HL-60/S4 treated with retinoic acid at 250 ng/mL for 4 days and 3 days (cell line): Measurements from ENCODE around the gene NCKAP5.

Source experiments
- in situ Hi-C: fragments of 300-500 bp; cut with MboI; formaldehyde crosslinking; loops from 2 replicates; pipeline ENCODE4 v1.7.0; 2022; ENCODE audit warnings: low sequenced_read_pairs

Gene NCKAP5

GRCh38 chr2:133061874-133062593 is 506.2 kb downstream of the NCKAP5 start:
- in situ Hi-C loops = no loop called here

GRCh38 chr2:133054297-133054696 is 514.0 kb downstream of the NCKAP5 start:
- in situ Hi-C loops = no loop called here

DNA sequence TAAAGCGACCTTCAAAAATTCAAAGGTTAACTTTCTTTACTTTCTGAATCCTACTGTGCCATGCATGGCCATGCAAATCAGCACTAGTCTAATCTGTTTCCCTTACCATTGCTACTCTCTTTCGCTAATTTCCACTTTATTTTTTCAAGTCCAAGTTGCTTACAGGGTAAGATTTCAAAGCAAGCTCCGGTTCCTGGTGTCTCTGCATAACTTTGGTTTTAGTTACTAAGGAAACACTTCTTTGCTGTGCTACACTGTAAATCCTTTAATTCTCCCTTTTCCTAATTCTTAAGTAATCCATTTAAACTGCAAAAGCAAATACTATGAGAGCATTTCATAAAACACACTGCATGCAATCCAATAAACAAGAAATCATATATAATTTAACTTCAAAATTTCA is 514.7 kb downstream of the NCKAP5 start:
- in situ Hi-C loops = no loop called here

GRCh38 chr2:133045787-133046186 is 522.5 kb downstream of the NCKAP5 start:
- in situ Hi-C loops = no loop called here

DNA sequence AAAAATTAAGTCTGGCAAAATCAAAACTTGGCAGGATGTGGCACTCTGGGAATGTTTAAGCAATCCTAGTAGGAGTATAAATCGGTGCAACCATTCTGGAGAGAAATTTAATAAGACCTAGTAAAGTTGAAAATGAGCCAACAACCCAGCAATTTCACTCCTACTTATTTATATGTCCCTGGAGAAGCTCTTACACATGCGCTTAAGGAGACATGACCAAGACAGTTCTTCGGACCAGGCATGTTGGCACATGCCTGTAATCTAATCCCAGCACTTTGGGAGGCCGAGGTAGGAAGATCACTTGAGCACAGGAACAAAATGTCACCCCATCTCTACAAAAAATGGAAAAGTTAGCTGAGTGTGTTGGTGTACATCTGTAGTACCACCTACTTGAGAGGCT is 523.7 kb downstream of the NCKAP5 start:
- in situ Hi-C loops = no loop called here

GRCh38 chr2:133040170-133040569 is 528.1 kb downstream of the NCKAP5 start:
- in situ Hi-C loops = no loop called here

DNA sequence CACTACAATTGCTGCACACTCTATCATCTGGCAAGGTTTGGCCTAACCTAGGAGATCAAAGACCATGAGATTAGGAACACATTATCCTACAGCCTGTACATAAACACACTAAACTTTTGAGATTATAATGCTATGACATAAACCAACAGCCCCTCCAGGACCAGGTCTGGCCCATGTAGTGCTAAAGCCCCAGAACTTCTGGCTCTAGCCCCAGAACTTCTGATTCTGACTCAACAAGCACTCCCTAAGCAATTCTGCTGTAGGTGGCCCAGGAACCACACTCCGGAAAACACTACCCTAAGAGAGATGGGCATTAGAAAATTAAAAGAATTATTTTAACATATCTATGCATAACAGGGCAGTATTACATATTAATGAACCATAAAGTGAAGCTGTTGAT is 528.7 kb downstream of the NCKAP5 start:
- in situ Hi-C loops = no loop called here

GRCh38 chr2:133026536-133027177 is 541.6 kb downstream of the NCKAP5 start:
- in situ Hi-C loops = no loop called here

GRCh38 chr2:133025004-133025403 is 543.3 kb downstream of the NCKAP5 start:
- in situ Hi-C loops = no loop called here

DNA sequence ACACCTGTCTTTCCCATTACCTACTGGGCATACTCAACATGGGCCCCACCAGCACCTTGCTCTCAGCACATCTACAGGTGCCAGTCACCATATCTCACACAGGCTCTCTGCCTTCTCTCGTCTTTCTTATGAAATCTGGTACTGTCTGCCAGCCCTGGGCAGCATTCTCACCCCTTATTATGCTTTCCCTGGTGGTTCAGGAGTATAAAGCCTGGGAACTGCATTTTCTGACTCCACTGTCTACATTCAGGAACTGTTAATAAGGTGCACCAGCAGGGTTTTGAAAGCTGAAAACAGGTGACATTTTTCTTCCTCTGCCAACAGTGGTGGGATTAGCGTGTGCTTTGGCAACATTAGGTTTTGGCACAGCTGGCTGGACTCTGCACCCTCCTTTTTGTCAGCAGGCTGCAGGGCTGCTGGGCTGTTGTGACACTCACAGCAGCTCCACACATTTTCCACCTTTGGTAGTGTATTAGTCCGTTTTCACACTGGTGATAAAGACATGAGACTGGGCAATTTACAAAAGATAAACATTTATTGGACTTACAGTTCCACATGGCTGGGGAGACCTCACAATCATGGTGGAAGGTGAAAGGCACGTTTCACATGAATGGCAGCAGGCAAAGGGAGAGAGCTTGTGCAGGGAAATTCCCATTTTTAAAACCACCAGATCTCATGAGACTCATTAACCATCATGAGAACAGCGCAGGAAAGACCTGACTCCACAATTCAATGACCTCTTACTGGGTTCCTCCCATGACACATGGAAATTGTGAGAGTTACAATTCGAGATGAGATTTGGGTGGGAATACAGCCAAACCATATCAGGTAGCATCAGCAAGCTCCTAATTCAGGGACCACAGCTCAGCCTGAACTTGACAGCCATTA is 555.2 kb downstream of the NCKAP5 start:
- in situ Hi-C loops = no loop called here

- in situ Hi-C loops = no loop called here
Measured at GRCh38 chr2:133004623-133005022, 563.6 kb downstream of the NCKAP5 start.

- in situ Hi-C loops = no loop called here
Measured at GRCh38 chr2:132999421-132999820, 568.8 kb downstream of the NCKAP5 start.

DNA sequence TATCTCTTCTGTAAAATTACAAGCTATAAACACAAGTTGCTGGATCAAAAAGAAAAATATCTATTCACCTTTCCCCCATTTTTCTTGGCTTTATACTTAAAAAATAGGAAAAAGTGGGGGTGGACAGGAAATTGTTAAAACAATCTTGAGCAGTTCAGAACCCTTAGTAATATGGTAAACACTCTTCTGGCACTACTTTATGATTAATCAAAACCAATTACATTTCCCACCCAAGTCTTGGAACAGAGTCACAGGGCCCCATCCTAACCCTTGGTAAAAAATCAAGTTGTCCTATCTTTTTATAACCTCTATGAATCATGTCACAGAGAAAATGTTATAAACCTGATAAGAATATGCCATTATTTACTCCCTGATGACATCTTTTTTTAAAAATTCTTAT is 570.0 kb downstream of the NCKAP5 start:
- in situ Hi-C loops = no loop called here

- in situ Hi-C loops = no loop called here
Measured at GRCh38 chr2:132991471-132992045, 576.7 kb downstream of the NCKAP5 start.

DNA sequence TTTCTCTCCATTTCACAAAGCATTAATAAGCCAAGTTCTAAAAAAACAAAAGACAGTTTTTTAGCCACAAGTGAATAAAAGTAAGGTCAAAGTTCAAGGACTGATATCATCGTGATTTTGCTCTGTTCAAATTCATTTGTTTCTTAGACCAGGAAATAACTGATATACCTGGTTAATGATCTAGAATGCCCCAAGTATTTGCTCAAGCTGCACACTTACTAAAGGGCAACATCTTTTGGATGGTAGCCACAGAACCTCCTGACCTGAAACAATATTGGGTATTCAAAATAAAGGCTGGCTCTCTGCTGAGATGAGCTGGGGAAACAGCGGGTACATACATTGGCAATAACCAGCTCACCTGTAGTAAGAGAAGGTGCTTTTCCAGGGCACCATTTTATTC is 583.5 kb downstream of the NCKAP5 start:
- in situ Hi-C loops = no loop called here

- in situ Hi-C loops = no loop called here
Measured at GRCh38 chr2:132980304-132980703, 588.0 kb downstream of the NCKAP5 start.

- in situ Hi-C loops = no loop called here
Measured at GRCh38 chr2:132979339-132980093, 588.7 kb downstream of the NCKAP5 start.

DNA sequence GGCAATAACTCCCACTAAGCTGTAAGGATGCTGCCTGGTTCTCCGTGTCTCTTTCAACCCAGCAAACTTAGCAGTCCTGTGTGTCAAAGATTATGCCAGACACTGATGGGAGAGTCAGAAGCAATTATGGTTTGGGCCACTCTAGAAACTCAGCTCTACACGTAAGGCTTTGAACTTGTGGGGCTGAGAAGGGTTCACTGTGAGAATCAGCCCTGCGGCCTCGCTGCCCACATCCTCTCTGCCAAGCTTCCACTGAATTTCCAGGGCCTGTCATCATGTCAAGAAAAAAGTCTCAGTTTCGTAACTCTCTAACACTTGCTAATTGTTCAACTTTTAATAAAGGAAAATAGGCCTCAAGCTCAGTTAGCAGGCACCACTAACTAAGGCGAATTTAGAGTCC is 589.4 kb downstream of the NCKAP5 start:
- in situ Hi-C loops = no loop called here

GRCh38 chr2:132977812-132978529 is 590.3 kb downstream of the NCKAP5 start:
- in situ Hi-C loops = no loop called here
